Neural cell (in vitro differentiated cells): ENCODE results near the gene SLIT3.

Source experiments
- CTCF ChIP-seq: fragments of 450-650 bp; IDR thresholded peaks from 2 replicates; pipeline ENCODE4 v1.5.1; 2014; ENCODE audit warnings: antibody characterized with exemption, mild to moderate bottlenecking, moderate library complexity; ENCODE audit not compliant: poor library complexity, severe bottlenecking
- EP300 ChIP-seq: fragments of 450-650 bp; conservative IDR thresholded peaks from 2 replicates; pipeline ENCODE4 v1.6.1; 2014; ENCODE audit warnings: antibody characterized with exemption, mild to moderate bottlenecking, moderate library complexity; ENCODE audit not compliant: poor library complexity, severe bottlenecking
- EZH2 ChIP-seq: fragments of 200-600, 300-800 bp; shearing (Covaris generic), sonication (generic); IDR thresholded peaks from 2 replicates; pipeline ENCODE4 v1.6.1; 2014; ENCODE audit warnings: antibody characterized with exemption, low read length, borderline replicate concordance, mild to moderate bottlenecking; ENCODE audit not compliant: insufficient read depth, poor library complexity, severe bottlenecking
- MXI1 ChIP-seq: fragments of 450-650 bp; conservative IDR thresholded peaks from 2 replicates; pipeline ENCODE4 v1.6.1; 2014; ENCODE audit warnings: antibody characterized with exemption, mild to moderate bottlenecking; ENCODE audit not compliant: poor library complexity, severe bottlenecking
- POLR2AphosphoS5 ChIP-seq: IDR thresholded peaks from 2 replicates; pipeline ENCODE4 v1.6.1; 2012
- RAD21 ChIP-seq: fragments of 450-650 bp; conservative IDR thresholded peaks from 2 replicates; pipeline ENCODE4 v1.6.1; 2014; ENCODE audit warnings: antibody characterized with exemption, mild to moderate bottlenecking, moderate library complexity
- TAF1 ChIP-seq: IDR thresholded peaks from 2 replicates; pipeline ENCODE4 v1.6.1; 2012; ENCODE audit warnings: low read depth

DNA sequence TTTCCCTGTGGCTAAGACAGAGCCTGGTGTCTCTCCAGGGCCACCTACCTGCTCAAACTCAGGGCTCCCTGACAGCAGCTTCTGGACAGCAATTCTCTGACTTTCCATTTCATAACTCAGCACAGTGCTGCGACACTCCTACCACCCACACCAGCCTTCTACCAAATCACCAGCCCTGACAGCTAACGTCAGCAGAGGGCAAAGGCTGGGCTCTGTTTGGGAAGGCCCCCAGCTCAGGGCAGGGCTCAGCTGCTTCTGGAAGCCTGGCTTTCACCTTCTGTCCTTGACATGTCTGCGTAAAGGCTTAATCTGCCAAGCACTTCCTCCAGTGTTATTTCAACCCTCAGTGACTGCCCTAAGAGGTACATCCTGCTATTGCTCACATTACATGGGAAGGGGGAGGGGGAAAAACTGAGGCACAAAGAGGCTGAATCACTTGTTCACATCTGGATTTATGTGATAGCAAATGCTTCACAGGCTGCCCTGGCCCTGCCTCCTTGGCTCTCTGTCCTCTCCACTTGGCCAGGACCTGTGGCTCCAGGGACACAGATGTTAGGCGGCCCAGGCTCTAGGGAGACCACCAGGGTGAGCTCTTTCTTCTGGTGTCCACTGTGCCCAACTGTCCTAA lies 619.3 kb downstream of the SLIT3 start:
- TF ChIP-seq CTCF (no peak), TAF1 (no peak), POLR2AphosphoS5 (no peak), MXI1 (no peak), EP300 (no peak), EZH2 (no peak), RAD21 (no peak)
